ENCODE data around the gene ATOX1.
"Not testable (repeated sequence)": the region's sequence is repeated elsewhere in the genome, so short reads cannot be mapped to it uniquely, and the experiment has no call there.

The ATOX1 gene

DNA sequence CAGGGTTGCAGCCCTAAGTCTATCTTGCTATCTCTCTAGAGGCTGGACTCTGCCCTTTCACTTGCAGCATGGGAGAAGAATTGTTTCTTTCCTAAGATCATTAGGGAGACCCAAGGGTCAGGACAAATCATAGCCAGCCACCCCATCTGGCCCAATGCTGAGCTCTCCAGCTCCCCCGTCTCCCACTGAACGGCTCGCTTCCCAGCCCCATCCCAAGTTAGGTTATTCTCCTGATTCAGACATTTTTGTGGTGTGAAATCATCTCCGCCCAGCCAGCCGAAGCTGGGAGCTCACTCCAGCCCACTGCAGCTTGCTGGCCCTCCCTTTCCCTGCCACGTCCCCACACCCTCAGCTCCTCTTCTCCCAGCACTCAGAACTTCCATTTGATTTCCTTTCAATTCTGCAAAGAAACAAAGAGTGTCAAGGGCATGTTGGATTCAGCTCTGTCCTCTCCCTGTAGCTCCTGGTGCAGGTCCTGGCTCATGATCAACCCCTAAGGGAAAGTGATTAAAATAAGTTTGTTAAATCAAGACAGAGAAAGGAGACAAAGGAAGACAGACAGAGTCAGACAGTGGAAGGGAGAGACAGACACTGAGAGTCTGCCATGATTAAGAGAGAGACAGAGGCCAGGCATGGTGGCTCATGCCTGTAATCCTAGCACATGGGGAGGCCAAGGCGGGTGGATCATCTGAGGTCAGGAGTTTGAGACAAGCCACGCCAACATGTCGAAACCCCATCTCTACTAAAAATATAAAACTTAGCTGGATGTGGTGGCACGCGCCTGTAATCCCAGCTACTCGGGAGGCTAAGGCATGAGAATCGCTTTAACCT lies 59.1 kb downstream of the ATOX1 start:
- peak; percentile 96 for FAIRE-seq
- DNase-seq (ENCODE audit: low spot score) = peak; percentile 94

DNA sequence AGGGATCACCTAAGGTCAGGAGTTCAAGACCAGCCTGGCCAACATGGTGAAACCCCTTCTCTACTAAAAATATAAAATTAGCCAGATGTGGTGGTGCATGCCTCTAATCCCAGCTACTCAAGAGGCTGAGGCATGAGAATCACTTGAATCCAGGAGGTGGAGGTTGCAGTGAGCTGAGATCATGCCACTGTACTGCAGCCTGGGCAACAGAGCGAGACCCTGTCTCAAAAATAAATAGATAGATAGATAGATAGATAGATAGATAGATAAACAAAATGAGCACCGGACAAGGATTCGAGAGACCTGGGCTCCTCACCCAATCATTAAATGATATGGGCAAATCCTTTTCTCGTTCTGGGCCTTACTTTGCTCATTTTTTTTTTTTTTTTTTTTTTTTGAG lies 60.4 kb downstream of the ATOX1 start:
- not testable (repeated sequence) for FAIRE-seq

DNA sequence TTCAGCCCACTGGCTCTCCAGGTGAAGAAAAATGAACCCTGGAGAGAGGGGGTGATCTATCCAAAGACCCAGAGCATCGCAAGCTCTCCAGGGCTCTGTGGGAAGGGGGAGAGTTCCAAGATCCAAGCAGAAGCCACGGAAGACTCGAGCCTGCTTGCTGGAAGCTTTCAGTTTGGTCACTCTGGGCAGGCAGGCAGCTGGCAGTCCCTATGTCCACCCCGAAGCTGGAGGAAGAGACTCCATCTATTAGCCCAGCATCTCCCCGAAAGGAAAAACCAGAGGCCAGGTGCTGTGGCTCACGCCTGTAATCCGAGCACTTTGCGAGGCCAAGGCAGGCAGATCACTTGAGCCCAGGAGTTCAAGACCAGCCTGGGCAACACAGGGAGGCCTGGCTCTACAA lies 61.0 kb downstream of the ATOX1 start:
- DNase-seq (ENCODE audit: low spot score) (no peak), FAIRE-seq (no peak)

More for the DNA sequence above, 60.4 kb downstream of the ATOX1 start:
- not testable (repeated sequence) for DNase-seq (ENCODE audit: low spot score)

DNA sequence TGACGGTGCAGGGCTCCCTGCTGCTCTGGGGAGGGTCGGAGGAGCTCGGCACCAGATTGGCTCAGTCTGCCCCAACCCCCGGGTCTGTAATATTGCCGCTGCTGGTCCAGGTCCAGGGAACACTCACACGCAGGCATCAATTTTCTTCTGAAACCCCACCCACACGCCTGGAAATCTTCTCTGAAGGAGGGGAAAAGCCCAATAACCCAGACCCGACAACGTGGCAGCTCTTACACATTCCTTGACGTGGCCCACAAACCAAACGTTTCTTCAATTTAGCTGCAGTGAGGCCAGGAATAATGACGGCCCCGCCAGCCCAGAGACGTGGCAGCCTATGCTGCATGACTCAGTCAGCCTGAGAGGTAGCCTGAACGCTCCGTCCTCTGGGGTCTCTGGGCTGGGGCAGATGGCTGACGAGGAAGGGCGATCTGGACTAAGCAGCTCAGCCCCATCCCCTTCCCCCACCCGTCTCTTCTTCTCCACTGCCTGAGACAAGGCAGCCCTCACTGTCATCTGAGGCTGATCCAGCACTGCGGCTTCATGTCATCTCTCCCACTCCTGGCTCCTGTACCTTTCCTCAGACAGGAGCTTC lies 61.9 kb downstream of the ATOX1 start:
- FAIRE-seq (no peak), DNase-seq (ENCODE audit: low spot score) (no peak)

- FAIRE-seq = no peak
Observed at GRCh38 chr5:151695464-151695863, 63.0 kb downstream of the ATOX1 start.

DNA sequence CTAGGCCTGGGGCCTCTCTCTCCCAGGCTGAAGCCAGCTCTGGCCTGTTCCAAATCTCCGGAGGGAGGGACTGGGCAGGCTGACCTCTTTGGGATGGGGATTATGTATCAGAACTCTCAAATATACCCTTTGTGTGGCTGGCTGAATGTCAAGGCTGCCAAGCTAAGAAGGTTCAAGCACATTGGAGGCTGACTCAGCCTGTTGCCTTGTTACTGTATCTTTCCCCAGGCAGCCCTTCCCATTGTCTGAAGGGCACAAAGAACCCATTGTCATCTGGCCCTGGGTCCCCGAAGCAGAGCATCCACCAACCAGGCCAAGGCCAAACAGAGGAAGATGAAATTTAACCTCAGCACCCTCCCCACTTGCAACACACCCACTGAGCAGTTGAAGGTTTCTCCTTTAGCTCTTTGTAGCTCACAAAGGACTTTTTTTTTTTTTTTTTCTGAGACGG lies 64.4 kb downstream of the ATOX1 start:
- FAIRE-seq = no peak
- no peak for DNase-seq (ENCODE audit: low spot score)

More at GRCh38 chr5:151695464-151695863, 63.0 kb downstream of the ATOX1 start:
- no peak for DNase-seq (ENCODE audit: low spot score)
